ENCODE results near the gene PIGX. TPM values are rescaled to one million over a fixed set of nuclear protein-coding genes. Genes with fewer than 3 reads are reported as not detected.

The PIGX gene
- total and polyA plus RNA-seq, 2 experiments from 2014 or later: 13.0 to 14.5 TPM

GRCh38 chr3:196694941-196695848 lies 17.0 kb upstream of the PIGX start (continued):
- TF ChIP-seq ZNF462 (CRISPR knock-in tag; IDR thresholded peaks at IDR 0.05): no peak
- no peak for TF ChIP-seq CTCF (conservative IDR thresholded peaks at IDR 0.05; ENCODE audit: low read depth in 2 of 2)
- no peak for TF ChIP-seq REST (IDR thresholded peaks at IDR 0.05; ENCODE audit: unreplicated experiment)
- TF ChIP-seq EZH2 (IDR thresholded peaks at IDR 0.05; ENCODE audit: low read depth, unreplicated experiment): no peak
- no peak for TF ChIP-seq ZNF114 (CRISPR knock-in tag; IDR thresholded peaks at IDR 0.05)
- no peak for TF ChIP-seq STAT1 (IDR thresholded peaks at IDR 0.05; ENCODE audit: unreplicated experiment)
- no peak for TF ChIP-seq JUNB (IDR thresholded peaks at IDR 0.05; ENCODE audit: unreplicated experiment)
